ENCODE results near the gene TJAP1.

The TJAP1 gene

GRCh38 chr6:43499028-43499815, 21.9 kb downstream of the TJAP1 start:
- H3K9ac ChIP-seq (ENCODE audit: low read depth, low read length) = no peak overlapping the region
- no peak overlapping the region for H3K4me3 ChIP-seq (ENCODE audit: low read depth, low read length)
- H3K4me1 ChIP-seq (ENCODE audit: control insufficient read depth, insufficient read depth, low read length) = peaks cover 3% of the 10 kb centered on the region
- H3K36me3 ChIP-seq (ENCODE audit: control insufficient read depth, insufficient read depth, low read length) = peaks cover 57% of the 10 kb centered on the region
- H3K9me3 ChIP-seq (ENCODE audit: control insufficient read depth, insufficient read depth, low read length) = no peaks in the 10 kb centered on the region
- H3K27me3 ChIP-seq (ENCODE audit: control insufficient read depth, insufficient read depth, low read length) = no peaks in the 10 kb centered on the region

DNA sequence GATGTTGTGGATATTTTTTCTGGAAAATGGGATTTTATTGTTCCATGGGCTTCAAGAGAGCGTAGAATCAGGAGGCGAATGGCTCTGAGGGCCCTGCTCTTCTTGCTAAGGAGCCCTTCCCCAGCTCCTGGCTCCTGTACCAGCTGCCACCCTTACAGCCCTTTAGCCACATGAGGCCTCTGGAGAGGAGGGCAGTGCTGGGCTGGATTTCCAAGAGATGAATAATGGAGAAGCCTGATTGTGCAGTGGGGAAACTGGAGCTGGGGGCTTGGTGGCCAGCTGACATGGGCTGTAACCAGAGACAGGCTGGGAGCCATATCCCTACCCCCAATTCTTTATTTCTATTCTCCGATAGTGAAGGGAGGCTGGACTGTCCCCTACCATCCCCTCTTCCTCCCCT, 23.6 kb downstream of the TJAP1 start:
- H3K4me1 ChIP-seq (ENCODE audit: control insufficient read depth, insufficient read depth, low read length) = peaks cover 3% of the 10 kb centered on the region
- peaks cover 71% of the 10 kb centered on the region for H3K36me3 ChIP-seq (ENCODE audit: control insufficient read depth, insufficient read depth, low read length)
- H3K27me3 ChIP-seq (ENCODE audit: control insufficient read depth, insufficient read depth, low read length) = no peaks in the 10 kb centered on the region
- no peak overlapping the region for H3K9ac ChIP-seq (ENCODE audit: low read depth, low read length)
- H3K4me3 ChIP-seq (ENCODE audit: low read depth, low read length) = no peak overlapping the region
- no peaks in the 10 kb centered on the region for H3K9me3 ChIP-seq (ENCODE audit: control insufficient read depth, insufficient read depth, low read length)

- Histone ChIP-seq H3K4me1 (ENCODE audit: control insufficient read depth, insufficient read depth, low read length) (no peaks in the 10 kb centered on the region), H3K4me3 (ENCODE audit: low read depth, low read length) (no peak overlapping the region), H3K9me3 (ENCODE audit: control insufficient read depth, insufficient read depth, low read length) (no peaks in the 10 kb centered on the region), H3K27me3 (ENCODE audit: control insufficient read depth, insufficient read depth, low read length) (peaks cover 3% of the 10 kb centered on the region), H3K36me3 (ENCODE audit: control insufficient read depth, insufficient read depth, low read length) (peaks cover 68% of the 10 kb centered on the region), H3K9ac (ENCODE audit: low read depth, low read length) (no peak overlapping the region)
Observed at GRCh38 chr6:43502666-43503065, 25.3 kb downstream of the TJAP1 start.

- peaks cover 10% of the 10 kb centered on the region for H3K27me3 ChIP-seq (ENCODE audit: control insufficient read depth, insufficient read depth, low read length)
- H3K4me1 ChIP-seq (ENCODE audit: control insufficient read depth, insufficient read depth, low read length) = no peaks in the 10 kb centered on the region
- no peak overlapping the region for H3K9ac ChIP-seq (ENCODE audit: low read depth, low read length)
- no peak overlapping the region for H3K4me3 ChIP-seq (ENCODE audit: low read depth, low read length)
- peaks cover 62% of the 10 kb centered on the region for H3K36me3 ChIP-seq (ENCODE audit: control insufficient read depth, insufficient read depth, low read length)
- H3K9me3 ChIP-seq (ENCODE audit: control insufficient read depth, insufficient read depth, low read length) = no peaks in the 10 kb centered on the region
Observed at GRCh38 chr6:43503443-43503842, 26.1 kb downstream of the TJAP1 start.

DNA sequence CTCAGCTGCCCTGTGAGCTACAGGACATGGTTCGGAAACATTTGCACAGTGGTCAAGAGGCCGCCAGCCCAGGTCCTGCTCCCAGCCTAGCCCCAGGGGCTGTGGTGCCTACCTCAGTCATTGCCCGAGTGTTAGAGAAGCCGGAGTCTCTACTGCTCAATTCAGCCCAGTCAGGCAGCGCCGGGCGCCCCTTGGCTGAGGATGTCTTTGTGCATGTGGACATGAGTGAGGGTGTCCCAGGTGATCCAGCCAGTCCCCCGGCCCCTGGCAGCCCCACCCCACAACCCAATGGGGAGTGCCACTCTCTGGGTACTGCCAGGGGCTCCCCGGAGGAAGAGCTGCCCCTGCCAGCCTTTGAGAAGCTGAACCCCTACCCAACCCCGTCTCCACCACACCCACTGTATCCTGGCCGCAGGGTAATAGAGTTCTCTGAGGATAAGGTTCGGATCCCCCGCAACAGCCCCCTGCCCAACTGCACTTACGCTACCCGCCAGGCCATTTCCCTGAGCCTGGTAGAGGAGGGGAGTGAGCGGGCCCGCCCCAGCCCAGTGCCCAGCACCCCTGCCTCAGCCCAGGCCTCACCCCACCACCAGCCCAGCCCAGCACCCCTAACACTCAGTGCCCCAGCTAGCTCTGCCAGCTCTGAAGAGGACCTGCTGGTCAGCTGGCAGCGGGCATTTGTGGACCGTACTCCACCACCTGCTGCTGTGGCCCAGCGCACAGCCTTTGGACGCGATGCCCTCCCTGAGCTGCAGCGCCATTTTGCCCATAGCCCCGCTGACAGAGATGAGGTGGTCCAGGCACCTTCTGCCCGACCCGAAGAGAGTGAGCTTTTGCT, 27.6 kb downstream of the TJAP1 start:
- H3K9me3 ChIP-seq (ENCODE audit: control insufficient read depth, insufficient read depth, low read length) = no peaks in the 10 kb centered on the region
- peaks cover 21% of the 10 kb centered on the region for H3K27me3 ChIP-seq (ENCODE audit: control insufficient read depth, insufficient read depth, low read length)
- no peaks in the 10 kb centered on the region for H3K4me1 ChIP-seq (ENCODE audit: control insufficient read depth, insufficient read depth, low read length)
- peaks cover 47% of the 10 kb centered on the region for H3K36me3 ChIP-seq (ENCODE audit: control insufficient read depth, insufficient read depth, low read length)
- H3K9ac ChIP-seq (ENCODE audit: low read depth, low read length) = no peak overlapping the region
- no peak overlapping the region for H3K4me3 ChIP-seq (ENCODE audit: low read depth, low read length)

GRCh38 chr6:43505718-43506117, 28.3 kb downstream of the TJAP1 start:
- H3K9ac ChIP-seq (ENCODE audit: low read depth, low read length) = no peak overlapping the region

GRCh38 chr6:43506171-43506570, 28.8 kb downstream of the TJAP1 start:
- Histone ChIP-seq H3K9ac (ENCODE audit: low read depth, low read length) (no peak overlapping the region), H3K27me3 (ENCODE audit: control insufficient read depth, insufficient read depth, low read length) (peaks cover 21% of the 10 kb centered on the region), H3K36me3 (ENCODE audit: control insufficient read depth, insufficient read depth, low read length) (peaks cover 41% of the 10 kb centered on the region), H3K4me1 (ENCODE audit: control insufficient read depth, insufficient read depth, low read length) (no peaks in the 10 kb centered on the region), H3K9me3 (ENCODE audit: control insufficient read depth, insufficient read depth, low read length) (no peaks in the 10 kb centered on the region), H3K4me3 (ENCODE audit: low read depth, low read length) (no peak overlapping the region)

More at GRCh38 chr6:43505718-43506117, 28.3 kb downstream of the TJAP1 start:
- H3K4me3 ChIP-seq (ENCODE audit: low read depth, low read length) = no peak overlapping the region
- peaks cover 44% of the 10 kb centered on the region for H3K36me3 ChIP-seq (ENCODE audit: control insufficient read depth, insufficient read depth, low read length)
- no peaks in the 10 kb centered on the region for H3K9me3 ChIP-seq (ENCODE audit: control insufficient read depth, insufficient read depth, low read length)
- no peaks in the 10 kb centered on the region for H3K4me1 ChIP-seq (ENCODE audit: control insufficient read depth, insufficient read depth, low read length)
- H3K27me3 ChIP-seq (ENCODE audit: control insufficient read depth, insufficient read depth, low read length) = peaks cover 21% of the 10 kb centered on the region

GRCh38 chr6:43506667-43507471, 29.5 kb downstream of the TJAP1 start:
- Histone ChIP-seq H3K9ac (ENCODE audit: low read depth, low read length) (no peak overlapping the region), H3K4me3 (ENCODE audit: low read depth, low read length) (no peak overlapping the region), H3K36me3 (ENCODE audit: control insufficient read depth, insufficient read depth, low read length) (peaks cover 47% of the 10 kb centered on the region), H3K9me3 (ENCODE audit: control insufficient read depth, insufficient read depth, low read length) (no peaks in the 10 kb centered on the region), H3K27me3 (ENCODE audit: control insufficient read depth, insufficient read depth, low read length) (peaks cover 21% of the 10 kb centered on the region), H3K4me1 (ENCODE audit: control insufficient read depth, insufficient read depth, low read length) (peaks cover 3% of the 10 kb centered on the region)

DNA sequence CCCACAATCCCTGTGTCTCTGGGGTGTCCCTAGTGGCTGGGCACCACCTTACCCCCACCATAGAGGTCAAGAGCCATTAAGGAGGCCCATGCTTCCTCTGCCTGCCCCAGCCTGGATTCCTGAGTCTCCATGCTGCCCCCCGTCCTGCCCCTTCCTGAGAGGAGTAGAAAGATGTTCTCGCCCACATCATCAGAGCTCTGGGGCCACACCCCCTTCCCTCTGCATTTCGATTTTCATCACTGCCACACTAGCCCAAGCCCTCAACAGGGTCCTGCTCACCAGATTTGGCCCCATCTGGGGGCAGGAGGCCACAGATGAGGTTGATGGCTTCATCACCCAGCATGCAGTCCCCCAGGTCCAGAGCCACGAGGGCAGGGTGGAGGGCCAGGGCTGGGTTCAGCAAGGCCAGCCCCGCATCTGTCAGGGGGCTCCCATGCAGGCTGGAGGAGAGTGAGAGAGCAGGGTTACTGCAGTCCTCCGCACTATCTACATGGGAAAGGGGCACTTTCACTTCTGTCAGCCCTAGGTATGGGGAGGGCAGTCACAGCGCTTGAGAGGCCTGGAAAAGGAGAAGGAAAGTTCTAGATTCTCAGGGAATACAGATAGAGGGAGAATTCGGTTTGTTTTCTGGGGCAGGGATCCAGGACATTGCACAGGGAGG, 31.2 kb downstream of the TJAP1 start:
- H3K36me3 ChIP-seq (ENCODE audit: control insufficient read depth, insufficient read depth, low read length) = peaks cover 46% of the 10 kb centered on the region
- H3K27me3 ChIP-seq (ENCODE audit: control insufficient read depth, insufficient read depth, low read length) = peaks cover 21% of the 10 kb centered on the region
- no peak overlapping the region for H3K9ac ChIP-seq (ENCODE audit: low read depth, low read length)
- no peaks in the 10 kb centered on the region for H3K9me3 ChIP-seq (ENCODE audit: control insufficient read depth, insufficient read depth, low read length)
- peaks cover 3% of the 10 kb centered on the region for H3K4me1 ChIP-seq (ENCODE audit: control insufficient read depth, insufficient read depth, low read length)
- peak overlapping the region; percentile 53 for H3K4me3 ChIP-seq (ENCODE audit: low read depth, low read length)

DNA sequence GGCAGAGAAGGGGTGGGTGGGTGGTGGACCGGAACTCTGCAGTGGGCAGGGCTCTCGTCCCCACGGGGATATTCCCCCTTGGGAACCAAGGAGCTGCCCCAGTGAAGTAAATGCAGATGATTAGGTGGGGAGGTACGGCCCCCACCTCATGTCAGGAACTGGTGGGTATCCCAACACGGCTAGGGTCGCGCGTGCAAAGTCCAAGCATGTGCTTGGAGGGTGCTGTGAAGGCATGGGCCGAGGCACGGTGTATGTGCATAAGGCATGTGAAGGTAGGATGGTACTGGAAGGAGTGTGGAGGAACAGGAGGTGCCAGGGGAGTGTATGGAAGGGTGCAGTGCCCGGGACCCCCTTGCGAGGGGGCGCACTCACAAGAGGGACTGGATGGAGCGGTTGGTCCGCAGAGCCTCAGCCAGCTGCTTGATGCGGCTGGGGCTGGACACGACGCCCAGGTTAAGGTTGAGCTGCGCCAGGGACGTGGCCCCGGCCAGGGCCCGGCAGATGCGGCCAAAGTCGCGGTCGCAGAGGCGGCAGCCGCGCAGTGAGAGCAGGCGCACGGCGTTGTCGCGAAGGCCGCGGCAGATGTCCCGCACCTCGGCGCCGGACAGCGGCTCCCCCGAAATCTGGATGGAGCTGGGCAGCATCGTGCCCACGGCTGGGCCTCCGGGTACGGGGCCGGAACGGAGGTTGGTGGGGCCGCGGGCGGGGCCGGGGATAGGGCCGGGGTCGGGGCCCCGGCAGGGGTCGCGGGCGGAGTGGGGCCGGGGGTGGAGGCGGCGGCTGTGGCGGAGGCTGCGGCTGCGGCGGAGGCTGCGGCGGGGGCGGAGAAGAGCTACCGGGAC, 32.0 kb downstream of the TJAP1 start:
- no peak overlapping the region for H3K9ac ChIP-seq (ENCODE audit: low read depth, low read length)
- H3K36me3 ChIP-seq (ENCODE audit: control insufficient read depth, insufficient read depth, low read length) = peaks cover 43% of the 10 kb centered on the region
- H3K4me3 ChIP-seq (ENCODE audit: low read depth, low read length) = peak overlapping the region; percentile 82

More for the DNA sequence above, 32.0 kb downstream of the TJAP1 start:
- peaks cover 3% of the 10 kb centered on the region for H3K4me1 ChIP-seq (ENCODE audit: control insufficient read depth, insufficient read depth, low read length)
- peaks cover 21% of the 10 kb centered on the region for H3K27me3 ChIP-seq (ENCODE audit: control insufficient read depth, insufficient read depth, low read length)
- H3K9me3 ChIP-seq (ENCODE audit: control insufficient read depth, insufficient read depth, low read length) = no peaks in the 10 kb centered on the region
